Adipocyte (in vitro differentiated cells): Measurements from ENCODE around the gene CPOX.
A peak's percentile ranks its signal among the peaks of the same experiment; 100 is the strongest.
"Not testable (repeated sequence)": the region's sequence is repeated elsewhere in the genome, so short reads cannot be mapped to it uniquely, and the experiment has no call there.

Experiments
- DNase-seq: peaks from one replicate; pipeline ENCODE4 v3.0.0-alpha.2; 2015; ENCODE audit warnings: low read depth
- H3K27me3 ChIP-seq: replicated peaks from 2 replicates; pipeline ENCODE4 v1.7.0; 2013; ENCODE audit warnings: mild to moderate bottlenecking, low read length, moderate library complexity; ENCODE audit not compliant: control insufficient read depth, insufficient read depth
- H3K36me3 ChIP-seq: 2 replicates; pipeline ENCODE4 v1.7.0; 2013; ENCODE audit warnings: low read length, mild to moderate bottlenecking, moderate library complexity; ENCODE audit not compliant: control insufficient read depth, insufficient read depth, severe bottlenecking
- H3K4me1 ChIP-seq: 2 replicates; pipeline ENCODE4 v1.7.0; 2013; ENCODE audit warnings: mild to moderate bottlenecking, low read length, moderate library complexity; ENCODE audit not compliant: control insufficient read depth, insufficient read depth
- H3K4me3 ChIP-seq: 2 replicates; pipeline ENCODE4 v1.7.0; 2013; ENCODE audit warnings: mild to moderate bottlenecking, low read length, moderate library complexity
- H3K9ac ChIP-seq: 2 replicates; pipeline ENCODE4 v1.7.0; 2013; ENCODE audit warnings: mild to moderate bottlenecking, low read length, moderate library complexity
- H3K9me3 ChIP-seq: 2 replicates; pipeline ENCODE4 v1.7.0; 2013; ENCODE audit warnings: mild to moderate bottlenecking, low read length, moderate library complexity; ENCODE audit not compliant: control insufficient read depth

CPOX gene

DNA sequence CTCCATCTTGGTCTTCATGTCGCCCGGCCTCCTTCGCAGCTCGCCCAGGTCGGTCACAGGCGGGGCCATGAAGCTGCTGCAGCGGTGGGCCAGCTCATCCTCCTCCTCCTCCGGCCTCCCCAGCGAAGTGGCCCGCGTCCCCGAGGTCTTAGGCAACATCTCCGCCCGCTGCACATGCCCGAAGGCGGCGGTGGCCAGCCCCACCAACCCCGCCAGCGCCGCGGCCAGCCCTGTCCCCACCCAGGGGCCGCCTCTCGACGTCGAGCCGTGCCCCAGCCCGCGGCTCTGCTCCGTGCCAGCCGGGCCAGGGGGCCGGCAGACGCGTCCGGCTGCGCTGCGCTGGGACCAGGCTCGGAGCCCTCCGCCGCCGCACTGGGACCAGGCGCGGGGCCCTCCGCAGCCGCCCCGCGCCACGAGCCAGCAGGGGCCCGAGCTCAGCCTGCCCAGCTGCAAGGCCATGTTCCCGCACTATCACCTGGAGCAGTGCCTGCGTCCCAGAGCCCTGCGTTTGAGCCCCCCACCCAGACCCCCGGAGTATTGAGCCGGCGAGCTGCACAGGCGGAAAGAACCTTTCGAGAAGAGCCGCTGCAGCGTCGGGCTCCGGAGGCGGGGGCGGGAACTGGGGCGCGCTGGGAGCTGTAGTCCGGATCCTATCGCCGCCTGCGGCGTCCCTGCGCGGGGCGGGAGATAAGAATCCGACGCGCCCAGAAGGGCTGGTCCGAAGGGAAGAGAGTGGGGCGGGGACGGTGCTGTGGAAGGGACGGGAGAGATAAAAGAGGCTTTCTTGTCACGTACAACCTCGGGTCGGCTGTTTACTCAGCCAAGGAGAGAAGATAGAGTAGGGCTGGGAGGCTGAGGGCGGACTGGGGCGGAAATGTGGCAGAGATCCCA lies at the start of gene CPOX:
CPOX (minus strand) TSS at position 566 of the 891 bp plus-strand sequence; CDS start at position 459, 107 bp downstream.
- Histone ChIP-seq H3K36me3 (peaks cover 18% of the 10 kb centered on the region), H3K9ac (peak within 1 kb of the TSS; percentile 89), H3K9me3 (no peaks in the 10 kb centered on the region), H3K4me3 (peak within 1 kb of the TSS; percentile 87), H3K4me1 (peaks cover 25% of the 10 kb centered on the region), H3K27me3 (no peaks in the 10 kb centered on the region)
- DNase-seq, result peak; percentile 94

DNA sequence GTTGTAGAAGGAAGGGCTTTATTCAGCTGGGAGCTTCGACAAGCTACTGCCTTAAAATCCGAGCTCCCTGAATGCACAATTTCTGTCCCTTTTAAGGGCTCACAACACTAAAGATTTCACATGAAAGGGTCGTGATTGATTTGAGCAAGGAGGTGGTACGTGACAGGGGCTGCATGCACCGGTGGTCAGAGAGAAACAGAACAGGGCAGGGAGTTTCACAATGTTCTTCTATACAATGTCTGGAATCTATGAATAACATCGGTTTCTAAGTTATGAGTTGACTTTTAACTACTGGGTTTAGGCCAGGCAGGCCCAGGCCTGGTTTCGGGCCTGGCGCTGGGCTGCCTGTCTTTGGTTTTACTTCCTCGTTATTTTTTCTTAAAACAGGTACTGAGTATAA lies 49.4 kb upstream of the CPOX start:
- not testable (repeated sequence) for H3K9me3 ChIP-seq, H3K36me3 ChIP-seq, H3K9ac ChIP-seq, H3K4me3 ChIP-seq, H3K4me1 ChIP-seq, DNase-seq, H3K27me3 ChIP-seq

DNA sequence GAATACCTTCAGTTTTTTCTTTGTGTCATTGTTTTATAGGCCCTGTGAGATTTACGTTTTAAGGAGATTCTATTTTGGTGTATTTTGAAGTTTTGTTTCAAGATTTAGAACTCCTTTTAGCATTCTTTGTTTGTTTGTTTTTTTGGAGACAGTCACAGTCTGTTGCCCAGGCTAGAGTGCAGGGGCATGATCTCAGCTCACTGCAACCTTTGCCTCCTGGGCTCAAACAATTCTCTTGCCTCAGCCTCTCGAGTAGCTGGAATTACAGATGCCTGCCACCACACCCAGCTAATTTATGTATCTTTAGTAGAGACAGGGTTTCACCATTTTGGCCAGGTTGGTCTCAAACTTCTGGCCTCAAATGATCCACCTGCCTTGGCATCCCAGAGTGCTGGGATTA lies 48.3 kb upstream of the CPOX start:
- not testable (repeated sequence) for DNase-seq, H3K4me1 ChIP-seq, H3K9ac ChIP-seq, H3K27me3 ChIP-seq, H3K4me3 ChIP-seq, H3K36me3 ChIP-seq, H3K9me3 ChIP-seq

- H3K4me1 ChIP-seq, H3K9ac ChIP-seq, H3K27me3 ChIP-seq, H3K4me3 ChIP-seq, DNase-seq, H3K36me3 ChIP-seq: not testable (repeated sequence)
- peaks cover 13% of the 10 kb centered on the region for H3K9me3 ChIP-seq
Observed at GRCh38 chr3:98638515-98638914, 45.1 kb upstream of the CPOX start.

DNA sequence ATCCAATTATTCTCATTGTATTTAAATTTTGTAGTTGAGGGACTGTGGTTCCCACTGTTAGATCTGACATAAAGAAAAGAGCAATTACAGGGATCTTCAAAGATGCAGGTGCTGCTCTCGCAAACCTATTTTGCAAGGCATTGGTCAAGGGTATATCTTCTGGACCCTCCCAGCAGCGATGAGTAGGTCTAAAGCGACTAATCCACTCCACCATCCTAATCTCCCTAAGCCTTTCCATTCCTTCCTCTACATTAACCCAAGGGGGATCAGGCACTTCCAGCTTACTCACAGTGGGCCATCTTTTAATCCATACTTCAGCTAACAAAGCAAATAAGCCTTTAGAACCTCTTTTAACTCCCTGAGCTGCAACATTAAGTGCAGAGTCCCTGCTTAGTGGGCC lies 37.0 kb upstream of the CPOX start:
- no peaks in the 10 kb centered on the region for H3K9me3 ChIP-seq
- H3K4me3 ChIP-seq, result no peak overlapping the region
- no peaks in the 10 kb centered on the region for H3K27me3 ChIP-seq
- no peak for DNase-seq
- no peaks in the 10 kb centered on the region for H3K4me1 ChIP-seq
- H3K9ac ChIP-seq, result no peak overlapping the region
- no peaks in the 10 kb centered on the region for H3K36me3 ChIP-seq

GRCh38 chr3:98628317-98628716 lies 34.9 kb upstream of the CPOX start:
- Histone ChIP-seq H3K4me3 (no peak overlapping the region), H3K9me3 (no peaks in the 10 kb centered on the region), H3K27me3 (no peaks in the 10 kb centered on the region)

DNA sequence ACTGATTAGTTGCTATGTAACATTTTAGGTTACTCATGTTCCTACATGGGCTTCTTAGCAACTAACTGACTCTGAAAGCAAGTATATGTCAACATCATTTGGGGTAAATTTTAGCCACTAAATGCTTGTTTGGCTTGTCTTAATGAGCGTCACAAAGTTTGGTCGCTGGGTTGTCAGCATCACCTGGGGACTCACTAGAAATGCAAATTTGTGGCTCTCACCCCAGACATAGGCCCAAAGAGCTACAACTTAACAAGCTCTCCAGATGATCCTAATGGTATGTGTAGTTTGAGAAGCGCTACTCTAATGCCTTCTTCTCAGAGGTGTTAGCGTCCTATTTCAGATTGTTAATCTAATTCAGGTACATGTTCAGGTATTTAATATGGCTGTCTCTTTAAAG lies 32.7 kb upstream of the CPOX start:
- Histone ChIP-seq H3K9me3 (no peaks in the 10 kb centered on the region), H3K4me1 (no peaks in the 10 kb centered on the region), H3K27me3 (no peaks in the 10 kb centered on the region), H3K9ac (no peak overlapping the region), H3K36me3 (no peaks in the 10 kb centered on the region), H3K4me3 (no peak overlapping the region)
- no peak for DNase-seq

More at GRCh38 chr3:98628317-98628716, 34.9 kb upstream of the CPOX start:
- Histone ChIP-seq H3K9ac (no peak overlapping the region), H3K36me3 (no peaks in the 10 kb centered on the region), H3K4me1 (no peaks in the 10 kb centered on the region)
- no peak for DNase-seq

GRCh38 chr3:98623572-98624280 lies 30.3 kb upstream of the CPOX start:
- no peak for DNase-seq
- Histone ChIP-seq H3K36me3 (no peaks in the 10 kb centered on the region), H3K27me3 (no peaks in the 10 kb centered on the region), H3K4me3 (no peak overlapping the region), H3K9ac (no peak overlapping the region), H3K9me3 (no peaks in the 10 kb centered on the region), H3K4me1 (no peaks in the 10 kb centered on the region)

DNA sequence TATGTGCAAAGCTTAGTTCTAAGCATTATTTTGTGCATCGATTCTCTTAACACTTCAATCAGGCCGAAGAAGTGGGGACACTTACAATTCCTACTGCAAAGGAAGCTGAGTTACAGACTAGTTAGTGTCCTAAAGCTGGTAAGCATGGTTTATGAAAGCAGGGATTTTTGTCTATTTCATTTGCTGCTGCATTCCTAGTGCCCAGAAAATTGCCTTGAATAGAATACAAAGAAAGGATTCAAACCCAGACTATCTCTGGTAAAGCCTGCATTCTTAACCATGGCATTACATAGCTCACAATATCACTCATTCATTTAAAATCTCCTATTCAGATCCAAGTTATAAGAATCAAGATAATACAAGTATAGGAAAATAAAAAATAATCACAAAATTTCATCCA lies 24.4 kb upstream of the CPOX start:
- no peak for DNase-seq
- no peak overlapping the region for H3K4me3 ChIP-seq
- H3K9me3 ChIP-seq, result no peaks in the 10 kb centered on the region
- no peaks in the 10 kb centered on the region for H3K36me3 ChIP-seq
- H3K4me1 ChIP-seq, result no peaks in the 10 kb centered on the region
- no peaks in the 10 kb centered on the region for H3K27me3 ChIP-seq
- H3K9ac ChIP-seq, result no peak overlapping the region

- no peaks in the 10 kb centered on the region for H3K4me1 ChIP-seq
- no peaks in the 10 kb centered on the region for H3K27me3 ChIP-seq
- H3K36me3 ChIP-seq, result no peaks in the 10 kb centered on the region
- no peak overlapping the region for H3K9ac ChIP-seq
- H3K9me3 ChIP-seq, result no peaks in the 10 kb centered on the region
- DNase-seq, result no peak
- H3K4me3 ChIP-seq, result no peak overlapping the region
Observed at GRCh38 chr3:98613616-98614015, 20.2 kb upstream of the CPOX start.

GRCh38 chr3:98612996-98613517 lies 19.6 kb upstream of the CPOX start:
- H3K36me3 ChIP-seq, result no peaks in the 10 kb centered on the region
- no peaks in the 10 kb centered on the region for H3K4me1 ChIP-seq
- H3K27me3 ChIP-seq, result no peaks in the 10 kb centered on the region
- no peaks in the 10 kb centered on the region for H3K9me3 ChIP-seq
- no peak for DNase-seq
- no peak overlapping the region for H3K9ac ChIP-seq
- H3K4me3 ChIP-seq, result no peak overlapping the region
